AG04450 (cell line): ENCODE data around the gene NOC4L. TPM values are rescaled to one million over a fixed set of nuclear protein-coding genes. Genes with fewer than 3 reads are reported as not detected.

Source experiments
- CTCF ChIA-PET: fragments of 300-600, 350-600 bp; formaldehyde crosslinking; extraction: SDS; loops from one replicate; lab custom pipeline; 2022; ENCODE audit warnings: antibody characterized with exemption, inconsistent platforms; lab: Charles Lee
- POLR2A ChIA-PET: fragments of 350-600 bp; formaldehyde crosslinking; extraction: SDS; loops from one replicate; lab custom pipeline; 2021; ENCODE audit warnings: antibody characterized with exemption, inconsistent platforms; lab: Yijun Ruan, JAX
- DNase-seq: peaks from one replicate; pipeline ENCODE4 v3.0.0-alpha.2; 2011; ENCODE audit warnings: low read depth, low spot score
- H3K27ac ChIP-seq: one replicate; pipeline ENCODE4 v1.5.1; 2012; ENCODE audit warnings: low read depth, low read length, control low read depth
- H3K27me3 ChIP-seq: one replicate; pipeline ENCODE4 v1.6.0; 2012; ENCODE audit warnings: low read length; ENCODE audit not compliant: control insufficient read depth, insufficient read depth
- H3K4me3 ChIP-seq: 2 replicates; pipeline ENCODE4 v1.5.1; 2011; ENCODE audit warnings: mild to moderate bottlenecking, low read depth, low read length, control low read depth
- H3K9me3 ChIP-seq: 2 replicates; pipeline ENCODE4 v1.5.1; 2012; ENCODE audit warnings: low read length; ENCODE audit not compliant: control insufficient read depth, insufficient read depth
- polyA plus RNA-seq: library from polyadenylated mRNA; depleted of rRNA; stranded (reverse); fragments of >200 nt; gene quantifications from 2 replicates; pipeline ENCODE4 v1.2.3, GENCODE V29; 2011
- TF ChIP-seq, protein P1 (sequence below): IDR thresholded peaks from 2 replicates; pipeline ENCODE4 v1.5.1; 2011; ENCODE audit warnings: low read depth, low read length, control low read depth, inconsistent platforms

Gene NOC4L
- polyA plus RNA-seq, 1 experiment = 2.9 TPM

GRCh38 chr12:132156573-132157325 is 12.5 kb downstream of the NOC4L start:
- CTCF ChIA-PET = no interaction called here
- Histone ChIP-seq H3K27ac (no peak overlapping the region), H3K27me3 (peaks cover 6% of the 10 kb centered on the region), H3K4me3 (no peak overlapping the region), H3K9me3 (peaks cover 32% of the 10 kb centered on the region; the same call in 1 of the 2 replicates)
- TF ChIP-seq, protein P1, sequence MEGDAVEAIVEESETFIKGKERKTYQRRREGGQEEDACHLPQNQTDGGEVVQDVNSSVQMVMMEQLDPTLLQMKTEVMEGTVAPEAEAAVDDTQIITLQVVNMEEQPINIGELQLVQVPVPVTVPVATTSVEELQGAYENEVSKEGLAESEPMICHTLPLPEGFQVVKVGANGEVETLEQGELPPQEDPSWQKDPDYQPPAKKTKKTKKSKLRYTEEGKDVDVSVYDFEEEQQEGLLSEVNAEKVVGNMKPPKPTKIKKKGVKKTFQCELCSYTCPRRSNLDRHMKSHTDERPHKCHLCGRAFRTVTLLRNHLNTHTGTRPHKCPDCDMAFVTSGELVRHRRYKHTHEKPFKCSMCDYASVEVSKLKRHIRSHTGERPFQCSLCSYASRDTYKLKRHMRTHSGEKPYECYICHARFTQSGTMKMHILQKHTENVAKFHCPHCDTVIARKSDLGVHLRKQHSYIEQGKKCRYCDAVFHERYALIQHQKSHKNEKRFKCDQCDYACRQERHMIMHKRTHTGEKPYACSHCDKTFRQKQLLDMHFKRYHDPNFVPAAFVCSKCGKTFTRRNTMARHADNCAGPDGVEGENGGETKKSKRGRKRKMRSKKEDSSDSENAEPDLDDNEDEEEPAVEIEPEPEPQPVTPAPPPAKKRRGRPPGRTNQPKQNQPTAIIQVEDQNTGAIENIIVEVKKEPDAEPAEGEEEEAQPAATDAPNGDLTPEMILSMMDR = no peak
- POLR2A ChIA-PET = no interaction called here
- DNase-seq = no peak

DNA sequence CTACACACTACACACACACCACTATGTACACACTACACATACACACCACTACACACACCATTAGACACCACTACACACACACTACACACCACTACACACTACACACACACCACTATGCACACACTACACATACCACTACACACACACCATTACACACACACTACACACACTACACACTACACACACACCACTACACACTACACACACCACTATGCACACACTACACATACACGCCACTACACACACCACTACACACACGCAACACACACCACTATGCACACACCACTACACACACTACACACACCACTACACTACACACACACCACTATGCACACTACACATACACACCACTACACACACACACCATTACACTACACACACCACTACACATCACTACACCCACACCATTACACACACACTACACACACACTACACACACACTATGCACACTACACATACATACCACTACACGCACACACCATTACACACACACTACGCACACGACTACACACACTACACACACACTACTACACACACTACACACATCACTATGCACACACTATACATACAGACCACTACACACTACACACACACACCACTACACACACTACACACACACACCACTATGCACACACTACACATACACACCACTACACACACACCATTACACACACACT is 13.6 kb downstream of the NOC4L start:
- DNase-seq = no peak
- Histone ChIP-seq H3K9me3 (peaks cover 34% of the 10 kb centered on the region; the same call in 1 of the 2 replicates), H3K27me3 (peaks cover 6% of the 10 kb centered on the region), H3K27ac (no peak overlapping the region), H3K4me3 (no peak overlapping the region)
- CTCF ChIA-PET = no interaction called here
- TF ChIP-seq, protein P1 = no peak
- POLR2A ChIA-PET = no interaction called here

- ChIA-PET POLR2A (no interaction called here), CTCF (no interaction called here)
- no peak for DNase-seq
- H3K9me3 ChIP-seq = peaks cover 34% of the 10 kb centered on the region; the same call in 1 of the 2 replicates
- no peak overlapping the region for H3K4me3 ChIP-seq
- TF ChIP-seq, protein P1 = no peak
- peaks cover 13% of the 10 kb centered on the region for H3K27me3 ChIP-seq
- no peak overlapping the region for H3K27ac ChIP-seq
These were observed 14.7 kb downstream of the NOC4L start for GRCh38 chr12:132158677-132159554.

- TF ChIP-seq, protein P1 = no peak
- H3K9me3 ChIP-seq = peaks cover 34% of the 10 kb centered on the region; the same call in 1 of the 2 replicates
- DNase-seq = no peak
- peaks cover 13% of the 10 kb centered on the region for H3K27me3 ChIP-seq
- CTCF ChIA-PET = no interaction called here
- POLR2A ChIA-PET = no interaction called here
- H3K27ac ChIP-seq = no peak overlapping the region
- H3K4me3 ChIP-seq = no peak overlapping the region
These were observed 15.3 kb downstream of the NOC4L start for GRCh38 chr12:132159555-132160003.
